Right renal cortex interstitium (tissue), 3 donors: ENCODE results near the gene LEFTY1. TPM values are rescaled to one million over a fixed set of nuclear protein-coding genes. Genes with fewer than 3 reads are reported as not detected.
"Not testable (repeated sequence)": the region's sequence is repeated elsewhere in the genome, so short reads cannot be mapped to it uniquely, and the experiment has no call there.

ENCODE experiments used
- DNase-seq, 3 donors: peaks; one replicate each; pipeline ENCODE4 v3.0.0-alpha.2; 2013; ENCODE audit warnings: low read depth in 3 of 3, low spot score in 2 of 3
- polyA plus RNA-seq, 3 donors: library from polyadenylated mRNA; unstranded; fragments of 120-200 nt; gene quantifications; one replicate each; pipeline ENCODE4 v1.2.1, GENCODE V29; 2013; ENCODE audit not compliant: insufficient read length in 3 of 3

Gene LEFTY1
- polyA plus RNA-seq, 3 donors, result 3.0 to 5.8 (median 5.5) TPM

DNA sequence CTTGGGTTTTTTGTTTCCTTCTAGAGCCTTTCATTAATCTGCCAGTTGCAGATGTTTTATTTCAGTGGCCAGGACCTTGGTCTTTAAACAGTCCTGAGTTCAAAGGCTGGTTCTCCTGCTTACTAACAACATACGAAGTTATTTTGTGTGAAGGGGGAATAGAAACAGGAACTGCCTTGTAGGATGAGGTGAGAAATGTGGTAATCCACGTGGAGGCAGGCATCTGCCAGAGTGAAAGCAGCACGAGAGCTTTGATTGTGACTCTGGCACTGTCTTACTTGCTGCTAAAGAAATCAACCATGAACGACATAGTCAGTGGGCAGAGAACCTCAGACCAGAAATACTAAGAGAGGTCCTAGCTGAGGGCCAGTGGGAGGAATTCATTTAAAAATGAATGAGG lies 37.1 kb downstream of the LEFTY1 start:
- no peak for DNase-seq

- DNase-seq, result no peak
These were observed 38.6 kb downstream of the LEFTY1 start for GRCh38 chr1:225850370-225850769.

DNA sequence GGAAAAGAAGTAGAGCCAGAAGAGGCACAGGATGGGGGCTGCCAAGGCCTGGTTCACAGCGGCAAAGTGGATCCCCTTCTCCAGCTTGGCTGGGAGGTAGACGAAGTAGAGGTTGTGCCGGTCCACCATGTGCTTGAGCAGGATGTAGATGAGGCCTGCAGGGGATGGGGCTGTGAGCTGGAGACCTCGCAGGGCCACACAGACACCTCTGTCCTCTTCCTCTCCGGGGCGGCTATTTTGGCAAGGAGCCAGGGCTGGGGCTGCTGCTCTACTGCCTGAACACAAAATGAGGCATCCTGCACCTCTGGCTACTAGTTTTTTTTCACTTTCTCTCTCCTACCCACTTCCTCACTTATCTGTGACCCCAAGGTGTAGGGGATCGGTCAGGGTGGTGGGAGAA lies 39.0 kb downstream of the LEFTY1 start:
- DNase-seq, result no peak

DNA sequence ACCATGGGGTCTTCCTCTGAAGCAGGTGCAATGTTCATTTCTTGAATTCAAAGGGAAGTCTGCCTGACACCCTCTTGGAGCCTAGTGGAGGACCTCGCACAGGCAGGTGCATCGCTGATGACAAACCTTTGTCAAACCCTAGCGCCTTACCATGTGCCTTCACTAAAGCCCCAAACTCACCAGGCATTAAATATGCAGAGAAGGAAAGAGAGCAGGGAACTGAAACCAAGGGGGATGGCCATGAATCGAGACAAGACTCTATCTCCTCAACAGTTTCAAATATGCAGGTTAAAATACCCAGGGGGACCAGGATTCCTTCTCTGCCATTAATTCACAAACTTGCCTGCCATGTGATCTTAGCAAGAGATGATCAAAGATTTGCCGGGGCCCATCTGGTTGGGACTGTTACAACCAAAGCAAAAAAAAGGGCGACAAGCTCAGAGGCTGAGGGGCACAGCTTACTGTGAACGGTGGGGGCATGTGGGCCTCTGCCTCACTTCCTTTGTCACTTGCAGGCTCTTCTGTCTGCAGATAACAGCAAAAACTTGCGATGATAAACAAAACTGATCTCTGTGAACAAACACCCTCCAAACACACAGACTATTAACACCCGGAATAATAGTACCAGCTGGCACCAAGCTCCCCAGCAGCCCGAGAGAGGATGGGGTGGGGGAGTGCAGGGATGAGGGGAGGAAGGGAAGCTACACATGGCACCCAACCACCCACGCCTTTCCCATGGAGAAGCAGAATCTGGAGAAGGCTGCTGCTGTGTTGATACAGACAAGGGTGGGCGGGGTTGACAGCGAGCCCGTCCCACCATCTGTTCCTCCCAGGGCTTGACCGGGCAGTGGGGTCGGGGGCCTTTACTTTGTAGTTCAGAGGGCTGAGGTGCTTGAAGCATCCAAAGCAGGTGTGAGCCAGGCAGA lies 40.7 kb downstream of the LEFTY1 start:
- DNase-seq, result no peak

- no peak for DNase-seq
These were observed 41.3 kb downstream of the LEFTY1 start for GRCh38 chr1:225847610-225848009.

DNA sequence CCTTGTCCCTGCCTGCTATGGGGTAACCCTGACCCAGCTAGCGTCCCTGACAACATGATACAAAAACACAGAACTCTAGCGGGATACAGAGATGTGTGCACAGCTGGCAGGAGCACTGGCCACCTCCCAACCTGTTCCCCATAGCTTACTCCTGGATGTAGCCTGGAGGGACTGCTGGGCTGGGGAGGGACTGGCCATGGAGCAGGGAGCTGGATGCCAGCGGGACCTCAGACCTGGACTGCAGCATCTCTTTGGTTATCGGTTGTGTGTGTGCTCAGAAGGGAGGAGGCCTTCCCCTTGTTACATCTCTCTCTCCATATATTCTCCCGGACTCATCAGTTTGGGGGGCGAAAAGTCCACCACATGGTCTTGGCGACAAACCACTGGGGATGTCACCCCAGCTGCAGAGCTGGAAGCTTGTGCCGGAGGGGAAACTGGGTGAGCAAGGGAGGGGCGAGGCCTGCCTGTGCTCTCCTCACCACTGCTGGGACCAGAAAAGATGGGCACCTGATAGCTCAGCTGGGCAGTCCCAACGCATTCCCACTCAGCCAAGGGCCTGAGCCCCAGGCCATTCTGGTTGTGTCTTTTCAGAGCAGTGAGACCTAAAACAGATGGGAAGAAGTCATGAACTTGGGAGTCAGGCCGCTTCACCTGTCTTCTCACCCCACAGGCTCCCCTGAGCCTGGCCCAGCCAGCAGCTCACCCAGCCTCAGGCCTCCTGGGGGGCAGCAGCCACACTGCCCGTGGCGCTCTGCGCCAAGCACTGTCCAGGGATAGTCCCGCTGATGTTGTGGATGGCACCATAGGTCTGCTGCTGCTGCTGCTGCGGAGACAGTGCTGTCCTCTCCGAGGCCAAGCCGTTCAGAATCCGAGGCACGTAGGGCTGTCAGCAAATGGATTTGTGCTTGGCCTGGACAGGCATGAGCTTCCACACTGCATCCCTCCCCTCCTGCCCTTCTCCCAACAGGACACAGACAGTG lies 42.3 kb downstream of the LEFTY1 start:
- no peak for DNase-seq

DNA sequence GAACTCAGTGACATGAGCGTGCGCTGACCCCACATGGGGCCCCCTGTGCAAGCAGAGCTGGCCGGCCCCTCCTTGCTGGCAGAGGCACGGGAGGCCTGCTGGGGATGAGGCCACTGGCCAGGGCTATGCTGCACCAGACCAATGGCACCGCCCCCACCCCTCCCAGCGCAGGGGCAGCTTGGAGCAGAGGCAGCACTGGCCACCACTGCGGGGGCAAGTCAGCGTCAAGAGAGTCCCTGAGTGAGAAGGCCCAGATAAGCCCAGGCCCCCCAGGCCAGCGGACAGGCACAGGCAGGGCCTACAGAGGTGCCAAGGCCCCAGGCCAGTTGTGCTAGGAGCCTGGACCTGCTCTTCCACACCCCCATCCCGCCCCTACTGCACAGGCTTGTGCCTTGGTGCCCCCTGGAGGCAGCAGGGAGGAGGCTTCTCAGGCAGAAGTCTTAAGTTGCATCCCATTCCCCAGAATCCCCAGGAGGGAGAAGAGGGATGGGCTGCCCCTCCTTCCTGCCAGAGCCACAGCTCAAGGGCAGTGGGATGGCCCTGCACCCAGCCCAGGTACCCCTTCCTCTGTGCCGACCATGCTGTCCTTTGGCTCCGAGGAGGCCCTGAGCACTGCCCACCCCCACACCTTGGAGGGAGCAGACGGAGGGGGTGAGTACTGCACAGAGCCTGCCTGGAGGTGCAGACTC lies 43.2 kb downstream of the LEFTY1 start:
- DNase-seq, result no peak

DNA sequence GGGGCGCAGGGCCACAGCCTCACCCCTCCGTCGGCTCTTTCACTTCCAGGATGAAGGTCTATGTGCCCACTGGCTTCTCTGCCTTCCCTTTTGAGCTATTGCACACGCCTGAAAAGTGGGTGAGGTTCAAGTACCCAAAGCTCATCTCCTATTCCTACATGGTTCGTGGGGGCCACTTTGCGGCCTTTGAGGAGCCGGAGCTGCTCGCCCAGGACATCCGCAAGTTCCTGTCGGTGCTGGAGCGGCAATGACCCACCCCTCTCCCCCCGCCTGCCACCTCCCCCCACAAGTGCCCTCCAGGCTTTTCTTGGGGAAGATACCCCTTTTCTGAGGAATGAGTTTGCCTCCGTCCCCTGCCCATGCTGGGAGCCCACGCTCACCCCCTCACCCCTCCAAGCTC lies 43.8 kb downstream of the LEFTY1 start:
- no peak for DNase-seq

GRCh38 chr1:225844236-225845061 lies 44.5 kb downstream of the LEFTY1 start:
- no peak for DNase-seq

GRCh38 chr1:225843426-225843795 lies 45.5 kb downstream of the LEFTY1 start:
- no peak for DNase-seq

- DNase-seq, result no peak
These were observed 46.0 kb downstream of the LEFTY1 start for GRCh38 chr1:225842788-225843425.

DNA sequence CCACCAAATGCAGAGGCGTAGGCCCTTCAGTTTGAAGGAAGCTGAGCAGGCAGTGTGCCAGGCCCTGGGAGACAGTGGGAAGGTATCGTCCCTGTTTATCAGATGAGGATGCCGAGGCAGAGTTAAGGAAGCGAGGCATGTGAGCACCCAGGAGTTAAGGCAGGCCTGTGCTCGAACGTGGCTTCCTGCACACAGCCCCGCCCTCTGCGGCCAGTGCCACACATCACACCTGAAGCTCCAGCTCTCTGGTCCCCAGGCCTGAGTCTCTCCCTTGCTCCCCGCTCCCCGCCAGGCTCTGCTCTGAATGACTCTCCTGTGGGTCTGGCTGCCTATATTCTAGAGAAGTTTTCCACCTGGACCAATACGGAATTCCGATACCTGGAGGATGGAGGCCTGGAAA lies 46.9 kb downstream of the LEFTY1 start:
- no peak for DNase-seq

GRCh38 chr1:225840713-225841112 lies 48.2 kb downstream of the LEFTY1 start:
- no peak for DNase-seq

- DNase-seq, result no peak
These were observed 48.7 kb downstream of the LEFTY1 start for GRCh38 chr1:225840223-225840610.

- DNase-seq, result no peak
These were observed 50.2 kb downstream of the LEFTY1 start for GRCh38 chr1:225838793-225839192.

DNA sequence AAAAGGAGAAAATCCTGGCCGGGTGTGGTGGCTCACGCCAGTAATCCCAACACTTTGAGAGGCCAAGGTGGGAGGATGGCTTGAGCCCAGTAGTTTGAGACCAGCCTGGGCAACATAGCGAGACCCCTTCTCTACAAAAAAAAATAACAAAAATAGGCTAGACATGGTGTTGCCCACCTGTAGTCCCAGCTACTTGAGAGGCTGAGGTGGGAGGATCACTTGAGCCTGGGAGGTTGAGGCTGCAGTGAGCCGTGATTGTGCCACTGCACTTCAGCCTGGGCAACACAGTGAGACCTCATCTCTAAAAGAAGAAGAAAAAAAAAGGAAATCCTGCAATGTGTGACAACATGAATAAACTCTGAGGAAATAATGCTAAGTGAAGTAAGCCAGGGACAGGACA lies 52.6 kb downstream of the LEFTY1 start:
- not testable (repeated sequence) for DNase-seq
